Fibroblast of skin of back (primary cell): ENCODE results near the gene ELOVL1.
"Not testable (repeated sequence)": the region's sequence is repeated elsewhere in the genome, so short reads cannot be mapped to it uniquely, and the experiment has no call there.

Source experiments
- DNase-seq: peaks from one replicate; pipeline ENCODE4 v3.0.0-alpha.2; 2013

The ELOVL1 gene

DNA sequence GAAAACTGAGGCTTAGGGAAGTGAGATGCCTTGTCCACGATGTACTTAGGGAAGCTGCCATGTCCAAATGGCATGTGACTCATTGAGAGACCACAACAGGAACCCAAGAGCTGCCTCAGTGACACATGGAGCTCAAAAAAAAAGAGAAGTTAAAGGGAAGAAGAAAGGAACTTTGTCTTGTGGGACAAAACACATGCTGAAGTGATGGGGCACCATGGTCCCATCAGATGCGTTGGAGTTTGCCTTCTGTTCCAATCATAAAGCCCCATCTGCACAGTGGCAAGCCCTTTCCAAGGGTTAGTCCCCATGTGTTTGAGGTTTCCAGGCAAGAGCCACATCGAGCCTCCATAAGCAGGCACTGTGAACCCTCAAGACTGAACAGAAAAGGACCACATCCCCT is 13.8 kb upstream of the ELOVL1 start:
- DNase-seq: no peak

DNA sequence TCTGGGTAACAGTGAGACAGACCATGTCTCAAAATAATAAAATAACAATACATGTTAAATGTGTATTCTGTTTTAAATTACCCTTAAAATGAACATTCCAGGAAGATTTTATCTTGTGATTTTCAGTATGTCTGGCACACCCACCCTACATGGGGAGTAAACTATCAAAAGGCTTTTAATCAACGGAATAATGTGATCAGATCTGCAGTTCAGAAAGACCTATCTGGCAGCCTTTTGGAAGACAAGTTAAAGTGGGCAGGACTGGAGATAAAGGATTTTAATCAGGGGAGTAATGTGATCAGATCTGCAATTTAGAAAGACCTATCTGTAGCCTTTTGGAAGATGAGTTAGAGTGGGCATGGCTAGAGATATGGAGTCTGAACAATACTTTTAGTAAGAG is 11.7 kb upstream of the ELOVL1 start:
- no peak for DNase-seq

DNA sequence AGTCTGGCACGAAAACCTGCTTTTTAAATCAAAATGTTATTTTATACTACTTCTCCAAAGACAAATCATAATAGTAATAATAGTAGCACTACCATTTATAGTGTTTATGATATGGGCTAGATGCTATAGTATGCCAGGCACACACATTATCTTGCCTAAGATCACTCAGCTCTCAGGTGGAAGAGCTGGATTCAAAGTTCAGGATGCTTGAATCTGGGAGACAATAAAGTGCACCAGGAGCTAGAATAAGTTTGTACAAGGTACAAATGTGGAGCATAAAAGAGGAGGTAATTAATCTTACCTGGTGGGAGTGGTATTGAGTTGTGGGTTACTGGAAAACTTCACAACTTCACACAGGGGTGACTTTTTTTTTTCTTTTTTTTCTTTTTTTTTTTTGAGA is 10.0 kb upstream of the ELOVL1 start:
- no peak for DNase-seq

DNA sequence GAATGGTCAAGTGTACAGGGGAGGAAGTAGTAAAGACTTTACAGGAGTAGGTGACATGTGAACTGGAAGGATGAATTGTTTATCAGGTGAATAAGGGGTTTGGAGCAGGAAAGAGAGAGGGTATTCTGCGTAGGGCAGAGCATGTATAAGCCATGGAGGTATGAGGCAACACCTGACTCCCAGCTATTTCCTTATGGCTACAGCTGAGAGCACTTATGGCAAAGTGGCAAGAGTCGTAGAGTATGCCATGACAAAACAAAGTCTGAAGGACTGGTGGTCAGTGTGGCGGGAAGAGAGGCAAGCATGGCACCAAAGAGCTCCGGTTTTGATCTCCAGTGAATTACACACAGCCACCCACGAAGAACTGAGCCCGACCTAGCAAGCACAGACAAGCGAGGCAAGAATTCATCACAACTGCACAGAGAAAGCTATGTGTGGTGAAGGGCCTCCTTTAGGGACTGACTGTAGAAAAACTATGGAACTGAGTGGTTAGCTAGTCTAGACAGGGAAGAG is 9.0 kb upstream of the ELOVL1 start:
- DNase-seq: no peak

DNA sequence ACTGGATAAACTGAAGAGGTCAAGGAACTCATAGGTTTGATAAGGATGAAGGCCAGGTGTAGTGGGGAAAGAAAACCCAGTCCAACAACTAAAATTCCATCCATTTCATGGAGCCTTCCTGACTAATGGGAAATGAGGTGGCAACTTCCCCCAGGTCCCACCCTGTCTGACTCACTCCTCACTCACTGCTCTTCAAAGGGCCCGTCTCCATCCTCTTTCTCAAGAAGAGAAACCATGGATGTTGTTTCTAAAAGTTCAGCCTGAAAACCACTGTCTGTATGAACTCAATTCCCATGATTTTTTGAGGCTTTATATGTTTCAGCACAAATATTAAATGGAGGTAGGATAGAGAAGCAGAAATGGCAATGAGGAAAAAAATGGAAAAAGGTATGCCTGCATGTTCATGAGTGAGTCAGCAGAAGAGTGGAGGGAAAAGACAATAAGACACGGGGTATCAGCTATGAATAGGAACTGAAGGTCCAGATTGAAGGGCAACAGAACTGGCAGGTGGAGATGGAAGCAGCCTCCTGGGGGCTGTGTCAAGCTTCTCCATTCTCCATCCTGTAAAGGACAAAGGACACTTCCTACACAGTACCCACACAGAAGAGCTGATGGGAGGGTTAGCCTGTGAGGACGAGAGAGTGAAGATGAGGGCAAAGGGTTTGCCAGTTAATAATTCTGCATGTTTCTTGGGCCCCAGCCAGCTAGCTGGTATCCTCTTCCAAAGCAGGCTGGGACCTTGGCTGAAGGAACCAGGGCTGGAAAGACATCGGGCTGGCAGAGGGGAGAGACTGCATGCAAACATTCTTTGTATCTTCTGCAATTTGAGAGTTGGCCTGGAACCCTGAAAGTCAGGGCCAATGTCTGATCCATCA is 5.5 kb upstream of the ELOVL1 start:
- peak; percentile 86 for DNase-seq

DNA sequence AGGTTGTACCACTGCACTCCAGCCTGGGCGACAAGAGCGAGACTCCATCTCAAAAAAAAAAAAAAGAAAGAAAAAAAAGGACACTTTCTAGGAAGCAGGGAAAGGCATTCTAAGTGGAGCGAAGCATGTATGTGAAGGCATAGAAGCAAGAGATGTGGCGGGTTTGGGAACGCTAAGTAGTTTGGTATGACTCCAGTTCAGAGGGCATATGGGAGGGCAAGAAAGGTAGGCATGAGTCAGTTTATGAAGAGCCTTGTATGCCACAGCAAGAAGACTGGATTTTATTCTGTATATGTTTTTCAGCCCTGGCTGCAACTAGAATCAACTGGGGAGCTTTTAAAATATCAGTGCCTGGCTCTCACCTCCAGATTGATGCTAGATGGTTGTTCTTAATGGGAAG is 4.4 kb upstream of the ELOVL1 start:
- DNase-seq: peak; percentile 18

DNA sequence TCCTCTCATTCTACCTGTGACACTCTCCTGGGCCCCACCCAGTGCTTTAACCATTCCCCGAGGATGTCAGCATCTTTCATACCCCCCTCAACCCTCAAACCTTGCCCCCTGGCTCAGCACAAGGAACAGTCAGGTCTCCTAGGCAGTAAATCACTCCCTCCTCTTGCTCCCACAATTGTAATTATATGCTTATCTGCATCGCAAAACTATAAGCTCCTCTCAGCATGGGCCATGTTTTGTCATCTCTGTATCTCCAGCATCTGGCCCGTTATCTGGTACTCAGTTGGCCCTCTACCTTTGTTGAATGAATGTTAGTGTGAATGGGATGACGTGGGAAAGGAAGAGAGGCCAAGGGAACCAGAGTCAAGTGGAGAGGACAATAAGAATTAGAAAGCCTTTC is 2.8 kb upstream of the ELOVL1 start:
- no peak for DNase-seq

DNA sequence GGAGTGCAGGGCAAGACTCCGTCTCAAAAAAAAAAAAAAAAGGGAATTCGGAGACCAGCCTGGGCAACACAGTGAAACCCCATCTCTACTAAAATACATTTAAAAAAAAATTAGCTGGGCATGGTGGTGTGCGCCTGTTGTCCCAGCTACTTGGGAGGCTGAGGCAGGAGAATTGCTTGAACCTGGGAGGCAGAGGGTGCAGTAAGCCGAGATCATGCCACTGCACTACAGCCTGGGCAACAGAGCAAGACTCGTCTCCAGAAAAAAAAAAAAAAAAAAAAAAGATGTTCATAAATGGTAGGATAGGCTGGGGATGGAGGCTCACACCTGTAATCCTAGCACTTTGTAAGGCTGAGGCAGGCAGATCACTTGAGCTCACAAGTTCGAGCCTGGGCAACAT is 2.0 kb upstream of the ELOVL1 start:
- not testable (repeated sequence) for DNase-seq

DNA sequence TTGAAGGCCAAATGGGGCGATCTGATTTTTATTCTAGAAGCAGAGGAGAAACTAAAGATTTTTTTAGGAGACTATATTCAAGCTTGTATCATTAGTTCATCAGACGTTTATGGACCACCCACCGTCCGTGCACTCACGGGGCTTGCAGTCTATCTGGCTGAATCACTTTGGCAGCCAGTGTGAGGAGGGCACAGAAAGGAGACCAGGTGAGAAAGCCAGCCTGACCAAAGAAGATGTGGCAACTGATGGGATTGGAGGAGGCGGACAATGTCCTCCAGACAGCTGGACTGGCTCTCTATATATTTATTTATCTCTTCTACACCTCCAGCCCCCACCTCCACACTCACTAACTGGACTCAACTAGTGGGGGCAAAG is 822 bp upstream of the ELOVL1 start:
- no peak for DNase-seq

DNA sequence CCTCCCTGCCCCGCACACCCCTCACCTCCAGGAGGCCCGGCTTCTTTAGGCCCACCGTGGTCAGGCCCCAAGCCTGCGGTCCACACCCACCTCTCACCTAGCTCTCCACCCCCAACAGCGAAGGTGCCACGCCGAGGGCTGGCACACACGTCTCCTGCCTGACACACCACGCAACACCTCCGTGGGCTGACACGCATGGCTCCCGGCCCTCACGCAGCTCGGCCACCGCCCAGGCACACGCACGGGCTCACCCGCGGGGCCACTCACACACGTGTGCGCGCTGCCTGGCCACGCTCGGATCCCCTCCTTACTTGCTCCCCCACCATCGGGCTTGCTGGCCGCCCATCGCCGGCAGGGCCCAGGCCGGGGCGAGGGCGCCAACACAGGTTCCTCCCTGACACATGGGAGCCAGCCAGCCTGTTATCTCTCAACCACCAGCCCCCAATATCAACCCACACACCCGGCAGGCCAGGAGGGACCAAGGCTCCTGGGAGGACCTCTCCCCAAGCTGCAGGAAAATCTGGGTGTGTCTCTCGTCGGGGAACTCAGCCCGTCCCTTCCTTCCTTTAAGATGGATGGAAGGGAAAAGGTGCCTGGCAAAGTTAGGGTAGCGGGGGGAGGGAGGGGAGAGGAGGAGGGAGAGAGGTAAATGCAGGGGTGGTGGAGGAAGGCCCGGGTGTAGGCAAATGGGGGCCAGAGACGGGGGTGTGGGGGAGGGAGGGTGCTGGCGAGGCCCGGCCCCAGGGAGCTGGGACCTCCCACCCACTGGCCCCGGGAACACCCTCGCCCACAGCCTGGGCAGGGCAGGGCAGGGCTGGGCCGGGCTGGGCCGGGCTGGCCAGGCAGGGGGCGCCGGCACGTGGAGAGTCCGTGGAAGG is 546 bp downstream of the ELOVL1 start:
- no peak for DNase-seq

DNA sequence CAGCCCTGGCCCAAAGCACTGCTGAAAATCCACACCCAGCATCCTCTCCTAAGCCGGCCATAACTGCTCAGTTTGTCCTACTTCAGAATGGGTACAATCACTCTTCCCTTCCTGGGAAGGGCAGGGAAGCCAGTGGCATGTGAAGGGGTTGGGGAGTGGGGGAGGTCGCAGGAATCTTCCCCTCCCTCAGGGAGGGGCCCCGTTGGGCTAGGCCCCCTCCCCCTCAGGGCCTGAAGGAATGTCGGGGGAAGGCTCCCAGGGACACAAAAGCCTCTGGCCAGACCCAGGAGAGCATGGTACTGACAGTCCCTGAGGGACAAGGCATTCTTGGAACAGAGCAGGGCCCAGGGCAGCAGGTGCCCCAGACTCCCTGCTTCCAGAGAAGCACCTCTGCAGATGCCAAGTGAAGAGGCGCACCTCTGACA is 1.2 kb downstream of the ELOVL1 start:
- DNase-seq: peak; percentile 48

DNA sequence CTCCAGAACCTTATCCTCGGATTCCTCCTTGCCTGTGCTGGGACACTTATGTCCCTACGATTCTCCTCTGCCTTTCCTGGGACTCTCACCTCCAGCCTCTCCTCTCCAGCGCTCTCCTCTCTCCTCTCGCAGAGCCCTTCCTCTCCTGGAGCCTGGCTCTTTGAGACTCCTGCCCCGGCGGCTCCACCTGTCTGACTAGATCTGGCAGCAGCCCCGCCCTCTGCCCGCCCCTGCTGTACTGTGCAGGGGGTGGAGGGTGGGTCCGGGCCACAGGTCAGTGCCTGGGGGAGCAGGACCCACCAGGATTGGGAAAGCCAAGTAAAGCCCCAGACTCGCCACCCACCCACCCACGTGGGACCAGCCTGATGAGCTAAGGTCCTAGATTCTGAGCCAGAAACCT is 1.6 kb downstream of the ELOVL1 start:
- DNase-seq: no peak

DNA sequence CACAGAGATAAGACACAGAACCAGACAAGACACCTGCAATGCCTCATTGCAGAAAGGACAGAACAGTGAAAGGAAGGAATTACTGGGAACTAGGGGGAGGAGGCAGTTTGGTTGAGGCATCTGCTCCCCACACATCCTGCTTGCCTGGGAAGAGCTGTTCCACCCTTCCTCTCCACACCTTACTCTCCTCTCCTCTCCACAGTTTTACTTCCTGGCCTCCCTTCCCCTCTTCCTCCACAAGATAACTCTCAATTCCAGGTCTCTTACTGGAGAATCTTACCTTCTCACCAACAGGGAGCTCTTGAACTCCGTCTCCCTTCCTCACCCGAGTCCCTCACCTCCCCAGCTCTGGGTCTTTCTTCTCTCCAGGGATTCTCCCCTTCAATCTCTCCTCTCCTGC is 2.1 kb downstream of the ELOVL1 start:
- no peak for DNase-seq

DNA sequence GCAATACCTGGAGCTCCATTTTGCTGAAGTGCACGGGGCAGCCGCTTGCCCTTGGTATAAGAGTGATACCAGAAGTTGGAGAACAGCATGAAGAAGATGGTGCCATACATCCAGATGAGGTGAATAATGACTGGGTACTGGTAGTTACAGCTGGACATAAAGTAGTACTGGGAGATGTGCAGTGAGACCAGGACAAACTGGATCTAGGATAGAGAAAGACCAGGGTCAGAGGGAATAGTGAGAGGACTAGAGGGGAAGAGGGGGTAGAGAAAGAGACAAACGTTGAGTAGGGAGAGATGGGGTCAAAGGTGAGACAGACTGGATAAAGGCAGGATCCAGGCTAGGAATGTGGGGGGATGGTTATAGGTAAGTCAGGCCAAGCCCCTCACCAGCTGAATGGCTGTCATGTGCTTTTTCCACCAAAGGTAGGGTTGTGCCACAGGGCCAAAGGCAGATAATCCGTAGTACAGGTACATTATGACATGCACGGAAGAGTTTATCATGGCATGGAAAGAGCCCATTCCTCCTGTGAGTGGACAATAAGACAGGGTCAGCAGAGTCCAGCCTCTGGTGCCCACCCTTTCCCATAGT is 3.8 kb downstream of the ELOVL1 start:
- DNase-seq: no peak

DNA sequence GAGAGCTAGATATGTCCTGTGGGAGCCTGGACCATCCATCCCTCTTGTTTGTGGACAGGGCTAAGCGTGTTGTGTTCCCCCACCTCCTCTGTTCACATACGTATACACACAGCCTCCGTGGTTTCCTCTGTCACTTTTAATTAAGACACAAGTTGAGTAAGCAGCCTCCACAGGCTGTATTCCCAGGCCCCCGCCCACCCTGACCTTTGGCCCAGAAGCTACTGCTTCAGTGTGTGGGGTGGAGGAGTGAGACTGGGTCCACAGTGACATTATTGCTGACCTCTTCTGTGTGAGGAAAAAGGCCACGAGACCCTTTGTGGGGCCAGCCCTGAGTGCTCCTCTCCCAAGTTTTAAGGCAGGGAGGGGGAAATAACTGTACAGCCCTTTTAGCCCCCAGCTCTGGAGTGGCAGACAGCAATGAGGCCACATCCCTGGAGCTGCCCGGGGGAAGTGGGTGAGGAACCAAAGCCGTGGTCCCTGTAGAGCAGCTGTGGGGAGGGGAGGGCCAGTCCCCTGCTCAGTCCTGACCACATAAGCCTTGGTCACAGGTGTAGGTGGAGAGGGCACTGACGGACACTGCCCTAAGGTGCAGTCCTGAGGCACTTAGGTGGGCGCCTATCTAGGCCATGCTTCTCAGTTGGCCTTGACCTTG is 4.4 kb downstream of the ELOVL1 start:
- DNase-seq: no peak

DNA sequence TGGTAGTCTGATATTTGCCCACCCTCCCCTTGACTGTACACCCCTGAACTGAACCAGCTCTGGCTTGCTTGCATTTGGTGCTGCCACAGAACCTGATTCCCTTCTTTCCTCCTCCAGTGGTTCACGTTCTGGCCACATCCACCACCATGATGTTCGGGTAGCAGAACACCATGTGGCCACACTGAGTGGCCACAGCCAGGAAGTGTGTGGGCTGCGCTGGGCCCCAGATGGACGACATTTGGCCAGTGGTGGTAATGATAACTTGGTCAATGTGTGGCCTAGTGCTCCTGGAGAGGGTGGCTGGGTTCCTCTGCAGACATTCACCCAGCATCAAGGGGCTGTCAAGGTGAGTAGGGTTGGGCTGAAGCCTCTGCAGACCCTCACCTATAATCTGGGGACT is 7.2 kb downstream of the ELOVL1 start:
- DNase-seq: no peak

DNA sequence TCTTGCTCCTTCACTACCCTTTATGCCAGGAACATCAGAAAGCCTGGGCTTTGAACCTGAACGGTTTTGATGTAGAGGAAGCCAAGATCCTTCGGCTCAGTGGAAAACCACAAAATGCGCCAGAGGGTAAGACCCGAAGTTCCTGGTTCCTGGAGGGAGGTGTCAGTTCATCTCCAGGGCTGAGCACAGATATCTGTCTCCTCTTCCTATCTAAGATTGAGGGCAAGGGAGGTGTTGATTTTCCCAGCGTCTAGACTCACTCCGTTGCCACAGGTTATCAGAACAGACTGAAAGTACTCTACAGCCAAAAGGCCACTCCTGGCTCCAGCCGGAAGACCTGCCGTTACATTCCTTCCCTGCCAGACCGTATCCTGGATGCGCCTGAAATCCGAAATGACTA is 8.1 kb downstream of the ELOVL1 start:
- no peak for DNase-seq

DNA sequence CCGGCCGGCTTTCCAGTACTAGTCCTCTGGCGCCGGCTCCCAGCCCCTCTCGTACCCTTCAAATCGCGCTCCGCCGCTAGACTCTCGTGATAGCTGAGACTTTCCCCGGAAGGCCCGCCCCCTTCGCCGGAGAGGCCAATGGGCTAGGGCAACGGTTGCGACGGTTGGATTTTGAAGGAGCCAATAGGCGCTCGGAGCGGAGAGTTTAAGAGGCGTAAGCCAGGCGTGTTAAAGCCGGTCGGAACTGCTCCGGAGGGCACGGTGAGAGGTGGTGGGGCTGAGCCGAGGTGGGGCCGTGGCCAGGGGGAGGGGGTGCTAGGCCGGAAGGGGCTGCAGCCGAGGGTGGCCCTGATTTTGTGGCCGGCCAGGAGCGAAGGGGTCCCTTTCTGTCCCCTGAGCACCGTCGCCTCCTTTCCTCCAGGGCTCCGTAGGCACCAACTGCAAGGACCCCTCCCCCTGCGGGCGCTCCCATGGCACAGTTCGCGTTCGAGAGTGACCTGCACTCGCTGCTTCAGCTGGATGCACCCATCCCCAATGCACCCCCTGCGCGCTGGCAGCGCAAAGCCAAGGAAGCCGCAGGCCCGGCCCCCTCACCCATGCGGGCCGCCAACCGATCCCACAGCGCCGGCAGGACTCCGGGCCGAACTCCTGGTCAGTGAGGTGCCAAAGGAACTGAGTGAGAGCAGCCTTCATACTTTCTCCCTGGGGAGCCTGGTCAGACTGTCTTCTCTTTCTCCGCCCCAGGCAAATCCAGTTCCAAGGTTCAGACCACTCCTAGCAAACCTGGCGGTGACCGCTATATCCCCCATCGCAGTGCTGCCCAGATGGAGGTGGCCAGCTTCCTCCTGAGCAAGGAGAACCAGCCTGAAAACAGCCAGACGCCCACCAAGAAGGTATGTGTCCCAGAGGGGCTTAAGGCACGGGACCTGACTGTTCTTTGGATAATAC is 8.8 kb downstream of the ELOVL1 start, which contains the start of gene CDC20:
Gene CDC20 (plus strand): TSS at position 236 of the 948 bp plus-strand sequence. CDS start 235 bp downstream, at position 471.
- peak; percentile 97 for DNase-seq

DNA sequence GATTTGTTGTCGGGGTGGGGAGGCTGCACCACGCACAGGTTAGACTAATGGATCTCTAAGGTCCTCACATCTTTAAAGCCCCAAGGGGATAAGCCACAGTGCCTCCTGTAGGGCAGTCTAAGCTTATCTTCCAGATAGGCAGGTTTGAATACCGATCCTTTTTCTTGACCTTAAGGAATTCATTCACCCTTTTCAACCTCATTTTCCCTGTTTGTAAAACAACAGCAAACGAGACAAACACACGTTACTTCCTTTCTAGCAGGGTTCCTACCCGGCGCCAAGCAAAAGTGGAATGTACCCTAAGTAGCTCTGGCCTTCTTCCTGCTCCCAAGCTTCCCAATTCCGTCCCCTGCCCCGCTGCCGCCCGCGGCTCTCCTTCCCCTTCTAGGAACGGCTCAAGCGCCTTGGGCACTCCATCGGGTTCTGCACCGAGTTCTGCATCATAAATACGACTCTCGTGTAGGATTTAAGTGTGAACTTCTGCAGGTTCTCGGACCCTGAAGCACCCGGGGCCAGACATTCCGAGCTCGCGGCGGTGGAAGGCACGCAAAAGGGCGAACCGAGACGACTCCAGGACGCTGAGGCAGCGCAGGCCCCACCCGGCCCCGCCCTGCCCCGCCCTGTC is 9.6 kb downstream of the ELOVL1 start:
- DNase-seq: peak; percentile 41

DNA sequence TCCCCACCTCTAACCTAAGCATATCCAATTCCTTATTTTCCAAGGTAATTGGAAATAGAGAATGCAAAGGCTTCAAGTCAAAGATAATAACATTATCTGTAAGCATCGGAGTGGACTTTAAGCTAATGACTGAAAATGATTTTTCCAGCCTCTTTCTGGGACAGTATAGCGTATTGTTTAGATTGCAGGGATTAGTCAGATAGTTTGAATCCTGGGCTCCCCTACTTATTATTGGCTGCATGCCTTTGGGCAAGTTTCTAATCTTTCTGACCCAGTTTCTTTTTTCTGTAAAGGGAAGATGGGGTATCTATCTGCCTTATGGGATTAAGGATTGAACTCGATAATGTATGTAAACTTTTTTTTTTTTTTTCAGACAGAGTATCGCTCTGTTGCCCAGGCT is 10.6 kb downstream of the ELOVL1 start:
- DNase-seq: no peak

DNA sequence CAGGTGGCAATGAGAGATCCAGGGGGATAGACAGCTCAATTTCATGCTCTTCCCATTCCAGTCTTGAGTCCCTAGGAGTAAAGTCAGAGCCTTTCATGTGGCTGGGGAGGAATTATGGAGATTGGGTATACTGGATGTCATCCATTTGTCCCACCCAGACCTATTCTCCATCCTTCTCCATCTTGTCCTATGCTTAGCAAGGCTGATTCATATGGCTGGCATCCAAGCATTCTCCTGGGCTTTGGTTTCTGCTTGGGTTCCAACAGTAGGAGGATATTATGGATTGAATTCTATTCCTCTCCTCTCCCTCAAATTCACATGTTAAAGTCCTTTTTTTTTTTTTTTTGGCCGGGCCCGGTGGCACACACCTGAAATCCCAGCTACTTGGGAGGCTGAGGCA is 12.9 kb downstream of the ELOVL1 start:
- DNase-seq: peak; percentile 47
